HG02571 (cell line): ENCODE measurements around the gene RNF207.

Experiments used
- ATAC-seq: cut with Tn5 transposase; IDR thresholded peaks from one replicate; pipeline ENCODE4 v1.9.1; 2021; ENCODE audit warnings: mild to moderate bottlenecking, moderate library complexity; ENCODE audit not compliant: unreplicated experiment

Gene RNF207

GRCh38 chr1:6265151-6265550, 59.2 kb downstream of the RNF207 start:
- no peak for ATAC-seq

GRCh38 chr1:6266641-6267040, 60.7 kb downstream of the RNF207 start:
- ATAC-seq: no peak

- no peak for ATAC-seq
Observed at GRCh38 chr1:6267686-6268322, 61.9 kb downstream of the RNF207 start.

GRCh38 chr1:6268415-6268814, 62.5 kb downstream of the RNF207 start:
- ATAC-seq: no peak

GRCh38 chr1:6269296-6269695, 63.4 kb downstream of the RNF207 start:
- no peak for ATAC-seq

- no peak for ATAC-seq
Observed at GRCh38 chr1:6269720-6270400, 63.9 kb downstream of the RNF207 start.

GRCh38 chr1:6270401-6270800, 64.5 kb downstream of the RNF207 start:
- ATAC-seq: no peak
